BJ (cell line): Measurements from ENCODE around the gene RFXAP. TPM values are rescaled to one million over a fixed set of nuclear protein-coding genes. Genes with fewer than 3 reads are reported as not detected.

Source experiments
- CTCF ChIA-PET: fragments of 350-600 bp; formaldehyde crosslinking; extraction: SDS; loops from one replicate; lab custom pipeline; 2021; ENCODE audit warnings: antibody characterized with exemption, inconsistent platforms; lab: Yijun Ruan, JAX
- POLR2A ChIA-PET: fragments of 300-600 bp; sonication (Branson Sonifier 250); formaldehyde crosslinking; extraction: SDS; loops from one replicate; lab custom pipeline; 2021; ENCODE audit warnings: antibody characterized with exemption; lab: Charles Lee
- DNase-seq: peaks from one replicate; pipeline ENCODE4 v3.0.0-alpha.2; 2011; ENCODE audit warnings: low read depth
- H3K27me3 ChIP-seq: 2 replicates; pipeline ENCODE4 v1.6.0; 2011; ENCODE audit warnings: low read length; ENCODE audit not compliant: control insufficient read depth, insufficient read depth
- H3K36me3 ChIP-seq: 2 replicates; pipeline ENCODE4 v1.5.1; 2011; ENCODE audit warnings: low read length; ENCODE audit not compliant: control insufficient read depth, insufficient read depth
- H3K4me3 ChIP-seq: 2 replicates; pipeline ENCODE4 v1.5.1; 2011; ENCODE audit warnings: low read depth, mild to moderate bottlenecking, control low read depth, low read length
- CTCF ChIP-seq: IDR thresholded peaks from 2 replicates; pipeline ENCODE4 v1.5.1; 2011; ENCODE audit warnings: low read depth, mild to moderate bottlenecking, control low read depth, inconsistent platforms, low read length, moderate library complexity; ENCODE audit not compliant: insufficient read depth
- polyA plus RNA-seq: library from polyadenylated mRNA; depleted of rRNA; stranded (reverse); fragments of >200 nt; gene quantifications from 2 replicates; pipeline ENCODE4 v1.2.3, GENCODE V29; 2011

Gene RFXAP
- polyA plus RNA-seq, 1 experiment = 1.7 TPM

- no peak for DNase-seq
- no peaks in the 10 kb centered on the region for H3K36me3 ChIP-seq
- POLR2A ChIA-PET = no interaction called here
- no peak for TF ChIP-seq CTCF
- H3K4me3 ChIP-seq = no peak overlapping the region
- H3K27me3 ChIP-seq = no peaks in the 10 kb centered on the region
- CTCF ChIA-PET = interaction anchor here (0.5 to 1.3 kb wide), 4 partner anchors 19 to 221 kb away, joined by 3 to 5 read pairs (median 4); no protein-coding TSS in a partner anchor
Observed at GRCh38 chr13:36822785-36823184, 3.8 kb downstream of the RFXAP start.

GRCh38 chr13:36829753-36830152 is 10.7 kb downstream of the RFXAP start:
- no peak overlapping the region for H3K4me3 ChIP-seq
- DNase-seq = no peak
- POLR2A ChIA-PET = no interaction called here
- H3K36me3 ChIP-seq = no peaks in the 10 kb centered on the region; the same call in 1 of the 2 replicates
- H3K27me3 ChIP-seq = no peaks in the 10 kb centered on the region
- CTCF ChIA-PET = no interaction called here
- TF ChIP-seq CTCF = no peak

GRCh38 chr13:36831291-36831690 is 12.3 kb downstream of the RFXAP start:
- no peak for TF ChIP-seq CTCF
- Histone ChIP-seq H3K27me3 (no peaks in the 10 kb centered on the region), H3K36me3 (no peaks in the 10 kb centered on the region; the same call in 1 of the 2 replicates), H3K4me3 (no peak overlapping the region)
- ChIA-PET POLR2A (no interaction called here), CTCF (no interaction called here)
- DNase-seq = no peak

GRCh38 chr13:36834299-36834698 is 15.3 kb downstream of the RFXAP start:
- POLR2A ChIA-PET = no interaction called here

GRCh38 chr13:36837354-36838092 is 18.5 kb downstream of the RFXAP start:
- ChIA-PET CTCF (interaction anchor here (0.7 to 1.3 kb wide), 2 partner anchors 12 to 102 kb away, joined by 3 read pairs; no protein-coding TSS in a partner anchor), POLR2A (no interaction called here)
- DNase-seq = no peak
- no peaks in the 10 kb centered on the region for H3K36me3 ChIP-seq
- H3K4me3 ChIP-seq = no peak overlapping the region
- H3K27me3 ChIP-seq = no peaks in the 10 kb centered on the region
- TF ChIP-seq CTCF = no peak

More at GRCh38 chr13:36834299-36834698, 15.3 kb downstream of the RFXAP start:
- CTCF ChIA-PET = no interaction called here
- Histone ChIP-seq H3K36me3 (no peaks in the 10 kb centered on the region; the same call in 1 of the 2 replicates), H3K27me3 (no peaks in the 10 kb centered on the region), H3K4me3 (no peak overlapping the region)
- no peak for TF ChIP-seq CTCF
- DNase-seq = no peak
